ENCODE results near the gene MRFAP1L1. TPM values are rescaled to one million over a fixed set of nuclear protein-coding genes. Genes with fewer than 3 reads are reported as not detected.

Gene MRFAP1L1
- total and polyA plus RNA-seq, 4 donors, result 46.1 to 75.1 (median 56.3) TPM

GRCh38 chr4:6742507-6742906 lies 32.8 kb upstream of the MRFAP1L1 start:
- no peak overlapping the region for H3K9ac ChIP-seq (ENCODE audit: insufficient read depth in 1 of 2, low read length in 2 of 2)
- H3K4me1 ChIP-seq (ENCODE audit: control insufficient read depth in 5 of 5, insufficient read depth in 5 of 5, low read length in 5 of 5), result peaks cover 0 to 10% (median 3%) of the 10 kb centered on the region in 5 donors
- H3K27me3 ChIP-seq (ENCODE audit: control insufficient read depth in 3 of 3, insufficient read depth in 3 of 3, low read length in 2 of 3), result no peaks in the 10 kb centered on the region
- TF ChIP-seq CTCF (IDR thresholded peaks at IDR 0.05; ENCODE audit: control extremely low read depth, extremely low read depth), result no peak
- no peak overlapping the region for H3K4me3 ChIP-seq
- H3K27ac ChIP-seq (ENCODE audit: low read depth in 1 of 2, low read length in 1 of 2), result no peak overlapping the region
- no peaks in the 10 kb centered on the region for H3K36me3 ChIP-seq (ENCODE audit: control insufficient read depth in 4 of 4, insufficient read depth in 4 of 4, low read length in 4 of 4)
- 55 to 67% methylated on average over 2 of the region's 2 CpGs for WGBS, 2 donors
- no peak for DNase-seq
- no peaks in the 10 kb centered on the region for H3K9me3 ChIP-seq (ENCODE audit: control insufficient read depth in 4 of 4, insufficient read depth in 3 of 4, low read length in 3 of 4)
- no peak for ATAC-seq (ENCODE audit: insufficient read depth, low FRiP score)

- Histone ChIP-seq H3K27ac (ENCODE audit: low read depth in 1 of 2, low read length in 1 of 2) (no peak overlapping the region), H3K36me3 (ENCODE audit: control insufficient read depth in 4 of 4, insufficient read depth in 4 of 4, low read length in 4 of 4) (no peaks in the 10 kb centered on the region), H3K4me1 (ENCODE audit: control insufficient read depth in 5 of 5, insufficient read depth in 5 of 5, low read length in 5 of 5) (no peaks in the 10 kb centered on the region), H3K9ac (ENCODE audit: insufficient read depth in 1 of 2, low read length in 2 of 2) (no peak overlapping the region), H3K9me3 (ENCODE audit: control insufficient read depth in 4 of 4, insufficient read depth in 3 of 4, low read length in 3 of 4) (no peaks in the 10 kb centered on the region), H3K27me3 (ENCODE audit: control insufficient read depth in 3 of 3, insufficient read depth in 3 of 3, low read length in 2 of 3) (no peaks in the 10 kb centered on the region), H3K4me3 (no peak overlapping the region)
- 91 to 96% methylated on average over 8 of the region's 8 CpGs for WGBS, 2 donors
- ATAC-seq (ENCODE audit: insufficient read depth, low FRiP score), result no peak
- no peak for DNase-seq
- no peak for TF ChIP-seq CTCF (IDR thresholded peaks at IDR 0.05; ENCODE audit: control extremely low read depth, extremely low read depth)
Measured at GRCh38 chr4:6740347-6740746, 30.7 kb upstream of the MRFAP1L1 start.

GRCh38 chr4:6739920-6740319 lies 30.3 kb upstream of the MRFAP1L1 start:
- H3K4me3 ChIP-seq, result no peak overlapping the region
- no peaks in the 10 kb centered on the region for H3K36me3 ChIP-seq (ENCODE audit: control insufficient read depth in 4 of 4, insufficient read depth in 4 of 4, low read length in 4 of 4)
- 88 to 95% methylated on average over 4 of the region's 4 CpGs for WGBS, 2 donors
- H3K4me1 ChIP-seq (ENCODE audit: control insufficient read depth in 5 of 5, insufficient read depth in 5 of 5, low read length in 5 of 5), result no peaks in the 10 kb centered on the region
- H3K9ac ChIP-seq (ENCODE audit: insufficient read depth in 1 of 2, low read length in 2 of 2), result no peak overlapping the region
- no peaks in the 10 kb centered on the region for H3K27me3 ChIP-seq (ENCODE audit: control insufficient read depth in 3 of 3, insufficient read depth in 3 of 3, low read length in 2 of 3)
- H3K27ac ChIP-seq (ENCODE audit: low read depth in 1 of 2, low read length in 1 of 2), result no peak overlapping the region
- H3K9me3 ChIP-seq (ENCODE audit: control insufficient read depth in 4 of 4, insufficient read depth in 3 of 4, low read length in 3 of 4), result no peaks in the 10 kb centered on the region
- ATAC-seq (ENCODE audit: insufficient read depth, low FRiP score) (no peak), DNase-seq (no peak)
- no peak for TF ChIP-seq CTCF (IDR thresholded peaks at IDR 0.05; ENCODE audit: control extremely low read depth, extremely low read depth)

GRCh38 chr4:6734165-6734786 lies 24.6 kb upstream of the MRFAP1L1 start:
- WGBS, 2 donors, result 81 to 82% methylated on average over 16 of the region's 16 CpGs
- DNase-seq, result no peak
- TF ChIP-seq CTCF (IDR thresholded peaks at IDR 0.05; ENCODE audit: control extremely low read depth, extremely low read depth), result no peak

More at GRCh38 chr4:6734165-6734786, 24.6 kb upstream of the MRFAP1L1 start:
- H3K9me3 ChIP-seq (ENCODE audit: control insufficient read depth in 4 of 4, insufficient read depth in 3 of 4, low read length in 3 of 4), result no peaks in the 10 kb centered on the region
- H3K4me3 ChIP-seq, result no peak overlapping the region
- peaks cover 0 to 7% (median under 1%) of the 10 kb centered on the region in 5 donors for H3K4me1 ChIP-seq (ENCODE audit: control insufficient read depth in 5 of 5, insufficient read depth in 5 of 5, low read length in 5 of 5)
- H3K27ac ChIP-seq (ENCODE audit: low read depth in 1 of 2, low read length in 1 of 2), result no peak overlapping the region
- no peak overlapping the region for H3K9ac ChIP-seq (ENCODE audit: insufficient read depth in 1 of 2, low read length in 2 of 2)
- no peak for ATAC-seq (ENCODE audit: insufficient read depth, low FRiP score)
- no peaks in the 10 kb centered on the region for H3K36me3 ChIP-seq (ENCODE audit: control insufficient read depth in 4 of 4, insufficient read depth in 4 of 4, low read length in 4 of 4)
- peaks cover 0 to 7% (median 0%) of the 10 kb centered on the region in 3 donors for H3K27me3 ChIP-seq (ENCODE audit: control insufficient read depth in 3 of 3, insufficient read depth in 3 of 3, low read length in 2 of 3)

Data from lung (tissue), 12 donors.